GM13976 (cell line): Measurements from ENCODE around the gene SLC13A4.

ENCODE experiments used
- DNase-seq: peaks from one replicate; pipeline ENCODE4 v3.0.0; 2012; ENCODE audit warnings: low spot score
- in situ Hi-C: fragments of 300-500 bp; cut with MboI; formaldehyde crosslinking; loops from one replicate; pipeline ENCODE4 v1.12.0; 2022; ENCODE audit warnings: low sequenced_read_pairs, mixed read lengths, inconsistent platforms; ENCODE audit not compliant: unreplicated experiment
- TF ChIP-seq, protein P1 (sequence below): IDR thresholded peaks from 2 replicates; pipeline ENCODE4 v1.5.1; 2012; ENCODE audit warnings: borderline replicate concordance, mild to moderate bottlenecking; ENCODE audit not compliant: insufficient read depth; ENCODE audit errors: extremely low read depth, missing control alignments, control extremely low read depth

Gene SLC13A4

DNA sequence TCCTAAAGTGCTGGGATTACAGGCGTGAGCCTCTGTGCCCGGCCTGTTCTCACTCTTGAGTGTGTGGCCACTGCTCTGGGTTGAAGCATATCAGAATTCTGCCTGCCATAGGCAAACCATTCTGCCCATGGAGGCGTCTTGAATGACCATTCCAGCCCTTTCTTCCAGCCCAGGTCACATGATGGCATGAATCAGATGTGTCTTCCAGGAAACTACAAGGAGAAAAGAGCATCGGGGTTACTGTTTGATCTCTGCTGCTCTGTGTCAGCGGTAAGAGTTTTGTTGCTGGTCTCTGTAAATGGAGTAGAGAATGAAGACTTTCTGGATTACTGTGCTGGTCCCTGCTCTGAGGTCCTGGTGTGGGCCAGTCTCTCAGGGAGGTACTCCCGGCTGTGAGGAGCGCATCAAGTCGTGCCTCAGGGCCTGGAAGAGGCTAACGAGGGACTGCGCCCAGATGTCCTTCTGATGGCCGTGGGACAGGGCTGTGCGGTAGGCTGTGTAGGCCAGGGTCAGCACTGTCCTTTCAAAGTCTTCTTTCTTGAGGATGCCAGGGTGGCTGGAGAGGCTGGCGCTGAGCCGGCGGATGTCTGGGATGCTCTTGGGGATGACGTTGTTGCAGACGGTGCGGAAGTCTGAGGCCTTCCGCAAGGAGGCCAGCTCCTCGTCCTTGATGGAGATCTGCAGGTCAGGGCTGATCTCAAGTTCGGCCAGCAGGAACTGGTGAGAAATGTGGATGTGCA lies 5.8 kb upstream of the SLC13A4 start:
- in situ Hi-C loops = no loop called here
- no peak for DNase-seq
- TF ChIP-seq, protein P1, sequence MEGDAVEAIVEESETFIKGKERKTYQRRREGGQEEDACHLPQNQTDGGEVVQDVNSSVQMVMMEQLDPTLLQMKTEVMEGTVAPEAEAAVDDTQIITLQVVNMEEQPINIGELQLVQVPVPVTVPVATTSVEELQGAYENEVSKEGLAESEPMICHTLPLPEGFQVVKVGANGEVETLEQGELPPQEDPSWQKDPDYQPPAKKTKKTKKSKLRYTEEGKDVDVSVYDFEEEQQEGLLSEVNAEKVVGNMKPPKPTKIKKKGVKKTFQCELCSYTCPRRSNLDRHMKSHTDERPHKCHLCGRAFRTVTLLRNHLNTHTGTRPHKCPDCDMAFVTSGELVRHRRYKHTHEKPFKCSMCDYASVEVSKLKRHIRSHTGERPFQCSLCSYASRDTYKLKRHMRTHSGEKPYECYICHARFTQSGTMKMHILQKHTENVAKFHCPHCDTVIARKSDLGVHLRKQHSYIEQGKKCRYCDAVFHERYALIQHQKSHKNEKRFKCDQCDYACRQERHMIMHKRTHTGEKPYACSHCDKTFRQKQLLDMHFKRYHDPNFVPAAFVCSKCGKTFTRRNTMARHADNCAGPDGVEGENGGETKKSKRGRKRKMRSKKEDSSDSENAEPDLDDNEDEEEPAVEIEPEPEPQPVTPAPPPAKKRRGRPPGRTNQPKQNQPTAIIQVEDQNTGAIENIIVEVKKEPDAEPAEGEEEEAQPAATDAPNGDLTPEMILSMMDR = no peak

DNA sequence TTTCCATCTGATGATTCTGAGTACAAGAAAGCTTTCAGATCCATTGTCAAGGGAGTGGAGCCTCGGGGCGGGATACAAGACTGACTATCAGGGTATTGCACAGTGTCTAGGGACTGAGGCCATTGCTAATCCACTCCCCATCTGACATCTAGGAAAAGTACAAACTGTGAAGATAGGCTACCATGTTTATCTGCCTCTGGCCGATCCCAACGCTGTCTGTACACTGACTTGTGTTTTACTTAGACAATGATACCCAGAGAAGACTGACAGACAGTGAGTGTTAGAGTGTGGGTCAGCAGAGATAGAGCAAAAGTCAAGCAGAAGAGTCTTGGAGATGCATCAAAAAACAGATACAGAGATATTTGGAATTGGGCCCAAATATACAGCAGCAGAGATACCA lies 3.1 kb upstream of the SLC13A4 start:
- no peak for DNase-seq
- TF ChIP-seq, protein P1 = no peak
- in situ Hi-C loops = no loop called here

DNA sequence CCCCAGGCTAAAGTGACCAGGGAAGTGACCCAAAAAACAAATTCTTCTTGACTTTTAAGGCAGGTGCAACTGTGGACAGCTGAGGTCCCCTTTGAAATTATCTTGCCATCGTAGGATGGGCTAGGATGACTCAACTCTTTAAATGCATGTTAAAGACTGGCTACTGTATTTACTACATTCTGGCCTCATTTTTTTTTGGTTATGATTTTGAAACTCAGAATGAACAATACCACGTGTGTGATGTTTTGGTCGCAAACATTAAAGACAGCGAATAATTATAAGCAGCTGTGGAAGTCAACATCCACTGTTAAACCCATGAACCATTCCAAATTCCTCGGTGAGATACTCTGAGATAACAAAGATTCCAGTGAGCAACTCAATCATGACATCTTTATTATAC lies 1.2 kb upstream of the SLC13A4 start:
- DNase-seq = no peak
- TF ChIP-seq, protein P1 = no peak
- in situ Hi-C loops = no loop called here

DNA sequence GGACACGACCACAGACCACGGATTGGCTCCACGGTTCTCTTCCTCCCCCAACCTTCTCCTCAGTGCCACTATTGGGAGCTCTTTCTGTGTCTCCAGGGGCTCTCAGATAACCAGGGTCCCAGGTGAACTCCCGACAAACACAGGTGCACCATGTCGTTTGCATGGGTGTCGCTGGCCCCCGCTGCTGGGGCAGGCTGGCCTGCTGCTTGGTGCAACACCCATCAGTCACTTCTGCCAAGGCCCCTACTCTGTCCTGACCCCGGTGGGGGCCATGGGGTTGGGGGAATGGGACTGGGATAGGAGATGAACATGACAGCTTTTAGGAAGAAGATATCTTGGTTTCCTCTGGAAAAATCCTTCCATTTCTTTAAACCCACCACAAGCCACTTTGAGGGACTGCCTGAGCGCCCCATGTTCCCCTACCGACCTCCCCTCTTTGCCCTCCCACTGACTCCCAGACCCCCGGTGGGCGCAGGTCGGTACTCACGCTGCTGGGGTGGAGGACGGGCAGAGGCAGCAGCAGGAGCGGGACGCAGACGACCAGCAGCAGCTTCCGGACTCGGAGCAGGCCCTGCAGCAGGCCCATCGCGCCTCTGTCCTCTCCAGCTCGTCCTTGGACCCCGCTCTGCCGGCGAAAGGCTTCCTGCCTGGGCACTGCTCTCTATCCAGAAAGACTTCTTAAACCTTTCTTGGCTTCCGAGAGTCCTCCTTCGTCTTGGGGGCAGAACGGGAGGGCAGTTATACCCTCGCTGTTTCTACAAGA lies 894 bp downstream of the SLC13A4 start:
- in situ Hi-C loops = no loop called here
- DNase-seq = no peak
- TF ChIP-seq, protein P1 = no peak

DNA sequence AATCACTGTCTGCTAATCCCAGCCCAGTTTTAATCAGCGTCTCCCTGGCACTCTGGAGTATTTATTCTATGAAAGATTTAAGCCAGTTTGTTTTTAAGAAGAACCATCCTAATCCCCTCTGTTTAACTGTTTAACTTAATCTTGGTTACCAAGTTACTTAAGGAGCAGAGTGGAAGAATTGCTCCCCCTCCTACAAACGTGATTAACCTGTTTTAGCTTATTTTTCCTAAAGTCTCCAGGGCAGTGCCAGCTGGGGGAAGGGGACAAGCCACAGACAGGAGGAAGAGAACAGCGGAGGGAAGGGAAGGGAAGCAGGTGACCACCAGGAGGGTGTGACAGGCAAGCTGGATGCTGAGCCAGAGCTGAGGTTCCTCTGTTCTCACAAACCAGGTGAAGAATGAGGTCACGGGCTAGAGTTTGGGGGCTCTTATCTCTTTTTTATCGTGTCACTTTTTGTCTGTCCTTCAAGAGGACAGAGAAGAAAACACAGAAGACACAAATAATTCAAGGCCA lies 1.7 kb downstream of the SLC13A4 start:
- TF ChIP-seq, protein P1 = no peak
- no peak for DNase-seq
- in situ Hi-C loops = no loop called here

DNA sequence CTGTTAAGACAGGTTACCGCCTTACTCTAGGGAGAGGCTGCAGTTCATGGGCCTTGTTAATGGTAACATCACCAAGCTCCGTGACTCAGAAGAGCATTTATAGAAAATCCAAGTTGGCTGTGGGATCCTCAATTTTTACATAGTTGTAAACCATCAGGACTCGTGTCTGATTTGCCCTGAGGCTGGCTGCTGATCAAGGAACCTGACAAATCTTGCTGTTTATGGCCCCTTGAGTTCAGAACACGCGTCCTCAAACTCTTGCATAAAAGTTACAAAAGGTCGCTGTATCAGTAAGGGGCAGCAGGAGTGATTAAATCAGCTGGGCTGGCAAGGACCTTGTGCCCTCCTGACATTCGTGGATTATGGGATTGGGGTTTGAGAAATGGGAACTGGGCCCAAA lies 4.6 kb downstream of the SLC13A4 start:
- TF ChIP-seq, protein P1 = no peak
- no peak for DNase-seq
- in situ Hi-C loops = no loop called here
